Esophagus squamous epithelium (tissue), 4 donors: ENCODE data around the gene LIN7A.

Experiments
- POLR2A ChIP-seq, 4 donors: fragments of 450-650 bp; IDR thresholded peaks; one replicate each; pipeline ENCODE4 v1.6.1; 2017; ENCODE audit warnings: antibody characterized with exemption in 4 of 4, mild to moderate bottlenecking in 4 of 4, moderate library complexity in 3 of 4
- TF ChIP-seq, protein P1 (sequence below), 6 experiments: fragments of 450-650 bp in 4 of 6; fragments of 200-600 bp in 2 of 6; sonication (generic) in 2 of 6; IDR thresholded peaks; one replicate each; pipeline ENCODE4 v1.5.1; 2016 to 2019; ENCODE audit warnings: antibody characterized with exemption in 6 of 6, mild to moderate bottlenecking in 4 of 6, moderate library complexity in 4 of 6

DNA sequence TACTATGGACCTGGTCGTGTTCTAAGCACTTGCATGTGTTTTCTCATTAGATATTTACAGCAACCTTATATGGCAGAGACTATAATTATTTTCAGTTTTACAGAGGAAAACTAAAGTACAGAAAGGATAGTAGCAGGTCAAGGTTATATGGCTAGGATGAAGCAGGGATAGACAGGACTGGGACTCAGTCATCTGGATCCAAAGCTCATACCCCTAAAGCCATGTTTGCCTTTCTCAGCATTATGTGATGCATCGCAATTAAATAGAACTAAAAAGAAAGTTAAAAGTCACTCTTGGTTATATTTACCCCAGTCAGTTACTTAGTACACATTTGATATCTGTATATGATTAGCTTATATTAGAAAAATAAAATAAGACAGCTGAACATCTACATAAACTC lies 13.3 kb downstream of the LIN7A start:
- TF ChIP-seq, protein P1, sequence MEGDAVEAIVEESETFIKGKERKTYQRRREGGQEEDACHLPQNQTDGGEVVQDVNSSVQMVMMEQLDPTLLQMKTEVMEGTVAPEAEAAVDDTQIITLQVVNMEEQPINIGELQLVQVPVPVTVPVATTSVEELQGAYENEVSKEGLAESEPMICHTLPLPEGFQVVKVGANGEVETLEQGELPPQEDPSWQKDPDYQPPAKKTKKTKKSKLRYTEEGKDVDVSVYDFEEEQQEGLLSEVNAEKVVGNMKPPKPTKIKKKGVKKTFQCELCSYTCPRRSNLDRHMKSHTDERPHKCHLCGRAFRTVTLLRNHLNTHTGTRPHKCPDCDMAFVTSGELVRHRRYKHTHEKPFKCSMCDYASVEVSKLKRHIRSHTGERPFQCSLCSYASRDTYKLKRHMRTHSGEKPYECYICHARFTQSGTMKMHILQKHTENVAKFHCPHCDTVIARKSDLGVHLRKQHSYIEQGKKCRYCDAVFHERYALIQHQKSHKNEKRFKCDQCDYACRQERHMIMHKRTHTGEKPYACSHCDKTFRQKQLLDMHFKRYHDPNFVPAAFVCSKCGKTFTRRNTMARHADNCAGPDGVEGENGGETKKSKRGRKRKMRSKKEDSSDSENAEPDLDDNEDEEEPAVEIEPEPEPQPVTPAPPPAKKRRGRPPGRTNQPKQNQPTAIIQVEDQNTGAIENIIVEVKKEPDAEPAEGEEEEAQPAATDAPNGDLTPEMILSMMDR (IDR thresholded peaks at IDR 0.05), result no peak
- TF ChIP-seq POLR2A (IDR thresholded peaks at IDR 0.05), result no peak
